Upper lobe of left lung (tissue), 4 donors: ENCODE data around the gene HS6ST2.

Experiments
- POLR2A ChIP-seq, 4 donors: fragments of 450-650 bp; IDR thresholded peaks; one replicate each; pipeline ENCODE4 v1.5.1; 2016 to 2017; ENCODE audit warnings: antibody characterized with exemption in 4 of 4, mild to moderate bottlenecking in 2 of 4
- POLR2AphosphoS5 ChIP-seq, 2 donors: sonication (generic); formaldehyde crosslinking; IDR thresholded peaks; one replicate each; pipeline ENCODE4 v1.5.1; 2017; ENCODE audit warnings: antibody characterized with exemption in 2 of 2
- TF ChIP-seq, protein P1 (sequence below), 6 experiments: fragments of 450-650 bp in 4 of 6; fragments of 200-600 bp in 2 of 6; sonication (generic) in 2 of 6; IDR thresholded peaks; one replicate each; pipeline ENCODE4 v1.5.1; 2016 to 2019; ENCODE audit warnings: antibody characterized with exemption in 6 of 6

DNA sequence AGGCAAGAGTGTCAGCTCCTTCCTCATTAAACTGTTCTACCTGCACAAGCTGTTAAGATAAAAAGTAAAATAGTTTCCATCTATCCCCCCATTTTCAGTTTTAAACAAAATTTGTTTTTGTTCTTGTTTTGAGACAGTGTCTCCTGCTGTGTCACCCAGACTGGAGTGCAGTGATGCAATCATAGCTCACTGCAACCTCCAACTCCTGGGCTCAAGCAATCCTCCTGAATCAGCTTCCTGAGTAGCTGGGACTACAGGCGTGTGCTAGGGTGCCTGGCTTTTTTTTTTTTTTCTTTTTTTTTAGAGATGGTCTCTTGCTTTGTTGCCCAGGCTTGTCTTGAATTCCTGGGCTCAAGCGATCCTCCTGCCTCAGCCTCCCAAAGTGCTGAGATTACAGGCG, 105.4 kb downstream of the HS6ST2 start:
- TF ChIP-seq, protein P1, sequence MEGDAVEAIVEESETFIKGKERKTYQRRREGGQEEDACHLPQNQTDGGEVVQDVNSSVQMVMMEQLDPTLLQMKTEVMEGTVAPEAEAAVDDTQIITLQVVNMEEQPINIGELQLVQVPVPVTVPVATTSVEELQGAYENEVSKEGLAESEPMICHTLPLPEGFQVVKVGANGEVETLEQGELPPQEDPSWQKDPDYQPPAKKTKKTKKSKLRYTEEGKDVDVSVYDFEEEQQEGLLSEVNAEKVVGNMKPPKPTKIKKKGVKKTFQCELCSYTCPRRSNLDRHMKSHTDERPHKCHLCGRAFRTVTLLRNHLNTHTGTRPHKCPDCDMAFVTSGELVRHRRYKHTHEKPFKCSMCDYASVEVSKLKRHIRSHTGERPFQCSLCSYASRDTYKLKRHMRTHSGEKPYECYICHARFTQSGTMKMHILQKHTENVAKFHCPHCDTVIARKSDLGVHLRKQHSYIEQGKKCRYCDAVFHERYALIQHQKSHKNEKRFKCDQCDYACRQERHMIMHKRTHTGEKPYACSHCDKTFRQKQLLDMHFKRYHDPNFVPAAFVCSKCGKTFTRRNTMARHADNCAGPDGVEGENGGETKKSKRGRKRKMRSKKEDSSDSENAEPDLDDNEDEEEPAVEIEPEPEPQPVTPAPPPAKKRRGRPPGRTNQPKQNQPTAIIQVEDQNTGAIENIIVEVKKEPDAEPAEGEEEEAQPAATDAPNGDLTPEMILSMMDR (IDR thresholded peaks at IDR 0.05): no peak
- no peak for TF ChIP-seq POLR2AphosphoS5 (IDR thresholded peaks at IDR 0.05)
- TF ChIP-seq POLR2A (IDR thresholded peaks at IDR 0.05): no peak
